HepG2 (cell line): ENCODE data around the gene SPRED2. TPM values are rescaled to one million over a fixed set of nuclear protein-coding genes. Genes with fewer than 3 reads are reported as not detected.

Experiments used
- ARID2 ChIP-seq: sonication (generic); formaldehyde crosslinking; IDR thresholded peaks from 2 replicates; pipeline ENCODE4 v1.8.1; 2022; ENCODE audit warnings: mild to moderate bottlenecking, missing genetic modification reagents, borderline replicate concordance
- FOXO1 ChIP-seq: sonication (generic); formaldehyde crosslinking; IDR thresholded peaks from 2 replicates; pipeline ENCODE4 v1.4.0; 2020; ENCODE audit warnings: missing genetic modification reagents
- GFI1 ChIP-seq: sonication (generic); formaldehyde crosslinking; IDR thresholded peaks from 2 replicates; pipeline ENCODE4 v1.5.0; 2020; ENCODE audit warnings: missing genetic modification reagents, mild to moderate bottlenecking, borderline replicate concordance
- GPN1 ChIP-seq: sonication (generic); formaldehyde crosslinking; IDR thresholded peaks from 2 replicates; pipeline ENCODE4 v1.5.1; 2020; ENCODE audit warnings: missing genetic modification reagents, borderline replicate concordance
- HDAC2 ChIP-seq: sonication (generic); formaldehyde crosslinking; IDR thresholded peaks from 2 replicates; pipeline ENCODE4 v1.4.0; 2020; ENCODE audit warnings: missing genetic modification reagents
- MNT ChIP-seq: fragments of 450-650 bp; IDR thresholded peaks from 2 replicates; pipeline ENCODE4 v1.6.1; 2016
- NFIB ChIP-seq: sonication (generic); formaldehyde crosslinking; IDR thresholded peaks from 2 replicates; pipeline ENCODE4 v1.9.0; 2021; ENCODE audit warnings: missing genetic modification reagents, mild to moderate bottlenecking, borderline replicate concordance
- TSC22D2 ChIP-seq: sonication (generic); formaldehyde crosslinking; IDR thresholded peaks from 2 replicates; pipeline ENCODE4 v1.5.1; 2020; ENCODE audit warnings: missing genetic modification reagents, mild to moderate bottlenecking, borderline replicate concordance
- ZBTB3 ChIP-seq: sonication (generic); formaldehyde crosslinking; IDR thresholded peaks from 2 replicates; pipeline ENCODE4 v1.4.0; 2020; ENCODE audit warnings: low read depth, mild to moderate bottlenecking, moderate library complexity, missing genetic modification reagents, borderline replicate concordance
- ZNF160 ChIP-seq: sonication (generic); formaldehyde crosslinking; IDR thresholded peaks from 2 replicates; pipeline ENCODE4 v1.8.0; 2022; ENCODE audit warnings: mild to moderate bottlenecking, inconsistent platforms, missing genetic modification reagents
- ZNF251 ChIP-seq: sonication (generic); formaldehyde crosslinking; IDR thresholded peaks from 2 replicates; pipeline ENCODE4 v1.9.0; 2021; ENCODE audit warnings: mild to moderate bottlenecking, missing genetic modification reagents
- ZNF460 ChIP-seq: sonication (generic); formaldehyde crosslinking; IDR thresholded peaks from 2 replicates; pipeline ENCODE4 v1.5.1; 2020; ENCODE audit warnings: missing genetic modification reagents, mild to moderate bottlenecking, borderline replicate concordance
- ZNF543 ChIP-seq: sonication (generic); formaldehyde crosslinking; IDR thresholded peaks from 2 replicates; pipeline ENCODE4 v1.4.0; 2020; ENCODE audit warnings: mild to moderate bottlenecking, missing genetic modification reagents
- ZNF576 ChIP-seq: sonication (generic); formaldehyde crosslinking; IDR thresholded peaks from 2 replicates; pipeline ENCODE4 v1.4.0; 2020; ENCODE audit warnings: mild to moderate bottlenecking, missing genetic modification reagents
- ZNF605 ChIP-seq: sonication (generic); formaldehyde crosslinking; IDR thresholded peaks from 2 replicates; pipeline ENCODE4 v1.8.0; 2022; ENCODE audit warnings: mild to moderate bottlenecking, missing genetic modification reagents
- polyA plus RNA-seq, 8 experiments: library from polyadenylated mRNA; depleted of rRNA in 3 of 8; stranded (reverse) in 7 of 8; unstranded in 1 of 8; fragments of >200 nt; fragmentation: Illumina TruSeq in 4 of 8; extraction: Trizol in 4 of 8; gene quantifications; 2 replicates each; pipeline versions ENCODE4 v1.2.1 to v1.2.3, GENCODE V29; 2011 to 2016; ENCODE audit warnings: low read depth in 4 of 8, missing spikeins in 1 of 8, mixed read lengths in 1 of 8; ENCODE audit not compliant: insufficient read depth in 1 of 8
- total RNA-seq, 5 experiments: library from RNA; depleted of rRNA; stranded (reverse); fragments of >200 nt; fragmentation: Illumina TruSeq; extraction: Trizol; gene quantifications; 2 replicates each; pipeline ENCODE4 v1.2.3, GENCODE V29; 2016; ENCODE audit warnings: low read depth in 1 of 5
- TF ChIP-seq, protein P1 (sequence below): sonication (generic); IDR thresholded peaks from 2 replicates; pipeline ENCODE4 v1.6.1; 2016; ENCODE audit warnings: low read depth, borderline replicate concordance
- TF ChIP-seq, protein P2 (sequence below): sonication (generic); formaldehyde crosslinking; IDR thresholded peaks from 2 replicates; pipeline ENCODE4 v1.4.0; 2020; ENCODE audit warnings: missing genetic modification reagents

Gene SPRED2
- total and polyA plus RNA-seq, 2 of the 13 experiments (the other 11 are each of a cell fraction or from before 2014, with no cell fraction given), result 13.0 to 37.0 TPM

- TF ChIP-seq NFIB (CRISPR knock-in tag), result no peak
- TF ChIP-seq ZNF160, result peak; percentile 82; the same call in 1 of the 2 replicates
- peak; percentile 100 for TF ChIP-seq HDAC2
- peak; percentile 84 for TF ChIP-seq GFI1 (CRISPR knock-in tag)
- TF ChIP-seq ZNF251 (CRISPR knock-in tag), result no peak
- peak; percentile 93 for TF ChIP-seq ZBTB3 (CRISPR knock-in tag)
- TF ChIP-seq TSC22D2 (CRISPR knock-in tag), result peak; percentile 92; the same call in 1 of the 2 replicates
- TF ChIP-seq ZNF543 (CRISPR knock-in tag), result 0 out of 2 replicates have a peak, but pooled peaks have one; percentile 67
- TF ChIP-seq GPN1 (CRISPR knock-in tag), result no peak
- peak; percentile 94 for TF ChIP-seq ARID2
- peak; percentile 7; the same call in 1 of the 2 replicates for TF ChIP-seq MNT
- peak; percentile 35; the same call in 1 of the 2 replicates for TF ChIP-seq ZNF460 (CRISPR knock-in tag)
- peak; percentile 99 for TF ChIP-seq FOXO1
- no peak for TF ChIP-seq ZNF576
- TF ChIP-seq, protein P1, sequence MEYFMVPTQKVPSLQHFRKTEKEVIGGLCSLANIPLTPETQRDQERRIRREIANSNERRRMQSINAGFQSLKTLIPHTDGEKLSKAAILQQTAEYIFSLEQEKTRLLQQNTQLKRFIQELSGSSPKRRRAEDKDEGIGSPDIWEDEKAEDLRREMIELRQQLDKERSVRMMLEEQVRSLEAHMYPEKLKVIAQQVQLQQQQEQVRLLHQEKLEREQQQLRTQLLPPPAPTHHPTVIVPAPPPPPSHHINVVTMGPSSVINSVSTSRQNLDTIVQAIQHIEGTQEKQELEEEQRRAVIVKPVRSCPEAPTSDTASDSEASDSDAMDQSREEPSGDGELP, result peak; percentile 72
- TF ChIP-seq ZNF605, result peak; percentile 84; the same call in 1 of the 2 replicates
- TF ChIP-seq, protein P2, sequence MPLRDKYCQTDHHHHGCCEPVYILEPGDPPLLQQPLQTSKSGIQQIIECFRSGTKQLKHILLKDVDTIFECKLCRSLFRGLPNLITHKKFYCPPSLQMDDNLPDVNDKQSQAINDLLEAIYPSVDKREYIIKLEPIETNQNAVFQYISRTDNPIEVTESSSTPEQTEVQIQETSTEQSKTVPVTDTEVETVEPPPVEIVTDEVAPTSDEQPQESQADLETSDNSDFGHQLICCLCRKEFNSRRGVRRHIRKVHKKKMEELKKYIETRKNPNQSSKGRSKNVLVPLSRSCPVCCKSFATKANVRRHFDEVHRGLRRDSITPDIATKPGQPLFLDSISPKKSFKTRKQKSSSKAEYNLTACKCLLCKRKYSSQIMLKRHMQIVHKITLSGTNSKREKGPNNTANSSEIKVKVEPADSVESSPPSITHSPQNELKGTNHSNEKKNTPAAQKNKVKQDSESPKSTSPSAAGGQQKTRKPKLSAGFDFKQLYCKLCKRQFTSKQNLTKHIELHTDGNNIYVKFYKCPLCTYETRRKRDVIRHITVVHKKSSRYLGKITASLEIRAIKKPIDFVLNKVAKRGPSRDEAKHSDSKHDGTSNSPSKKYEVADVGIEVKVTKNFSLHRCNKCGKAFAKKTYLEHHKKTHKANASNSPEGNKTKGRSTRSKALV (CRISPR knock-in tag), result peak; percentile 90
These were observed 59.0 kb downstream of the SPRED2 start (continued) for GRCh38 chr2:65373365-65373918.
